GM12874 (cell line): Measurements from ENCODE around the gene MVD.
A peak's percentile ranks its signal among the peaks of the same experiment; 100 is the strongest.

Experiments
- TF ChIP-seq, protein P1 (sequence below): IDR thresholded peaks from 2 replicates; pipeline ENCODE4 v1.5.1; 2011; ENCODE audit warnings: low read depth, mild to moderate bottlenecking, control low read depth, low read length, moderate library complexity; ENCODE audit not compliant: insufficient read depth

Gene MVD

DNA sequence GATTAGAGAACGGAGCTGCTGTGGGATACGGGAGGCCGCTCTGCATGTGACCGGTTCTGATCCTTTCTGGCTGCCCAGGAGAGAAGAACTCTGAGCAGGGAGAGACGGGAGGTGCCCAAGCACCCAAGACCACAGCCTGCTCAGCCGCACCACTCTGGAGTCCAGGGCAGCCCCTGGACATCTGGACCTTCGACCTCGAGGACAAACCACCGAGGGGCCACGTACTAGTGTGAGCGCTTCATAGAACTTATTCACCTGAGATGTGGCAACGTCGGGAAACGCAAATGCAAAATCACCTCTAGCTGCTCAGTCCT is 37.4 kb upstream of the MVD start:
- TF ChIP-seq, protein P1, sequence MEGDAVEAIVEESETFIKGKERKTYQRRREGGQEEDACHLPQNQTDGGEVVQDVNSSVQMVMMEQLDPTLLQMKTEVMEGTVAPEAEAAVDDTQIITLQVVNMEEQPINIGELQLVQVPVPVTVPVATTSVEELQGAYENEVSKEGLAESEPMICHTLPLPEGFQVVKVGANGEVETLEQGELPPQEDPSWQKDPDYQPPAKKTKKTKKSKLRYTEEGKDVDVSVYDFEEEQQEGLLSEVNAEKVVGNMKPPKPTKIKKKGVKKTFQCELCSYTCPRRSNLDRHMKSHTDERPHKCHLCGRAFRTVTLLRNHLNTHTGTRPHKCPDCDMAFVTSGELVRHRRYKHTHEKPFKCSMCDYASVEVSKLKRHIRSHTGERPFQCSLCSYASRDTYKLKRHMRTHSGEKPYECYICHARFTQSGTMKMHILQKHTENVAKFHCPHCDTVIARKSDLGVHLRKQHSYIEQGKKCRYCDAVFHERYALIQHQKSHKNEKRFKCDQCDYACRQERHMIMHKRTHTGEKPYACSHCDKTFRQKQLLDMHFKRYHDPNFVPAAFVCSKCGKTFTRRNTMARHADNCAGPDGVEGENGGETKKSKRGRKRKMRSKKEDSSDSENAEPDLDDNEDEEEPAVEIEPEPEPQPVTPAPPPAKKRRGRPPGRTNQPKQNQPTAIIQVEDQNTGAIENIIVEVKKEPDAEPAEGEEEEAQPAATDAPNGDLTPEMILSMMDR: no peak

DNA sequence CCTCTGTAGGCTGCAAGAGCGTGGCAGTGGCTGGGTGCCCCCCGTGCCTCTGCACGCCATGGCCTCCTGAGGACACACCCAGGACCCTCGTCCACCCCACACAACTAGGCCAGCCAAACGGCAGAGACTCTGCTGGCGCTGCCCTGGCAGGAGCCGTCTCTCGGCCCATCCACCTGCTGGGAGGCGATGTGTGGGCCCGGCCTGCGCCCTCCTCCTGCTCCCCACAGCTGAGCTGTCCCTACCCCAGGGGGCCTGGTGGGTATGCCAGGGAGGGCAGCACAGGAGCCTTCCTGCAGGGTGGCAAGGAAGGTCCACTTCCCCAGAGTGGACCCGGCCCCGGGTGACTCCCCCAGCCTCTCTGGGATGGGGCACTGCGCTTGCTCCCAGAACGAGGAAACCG is 36.3 kb upstream of the MVD start:
- TF ChIP-seq, protein P1: no peak

DNA sequence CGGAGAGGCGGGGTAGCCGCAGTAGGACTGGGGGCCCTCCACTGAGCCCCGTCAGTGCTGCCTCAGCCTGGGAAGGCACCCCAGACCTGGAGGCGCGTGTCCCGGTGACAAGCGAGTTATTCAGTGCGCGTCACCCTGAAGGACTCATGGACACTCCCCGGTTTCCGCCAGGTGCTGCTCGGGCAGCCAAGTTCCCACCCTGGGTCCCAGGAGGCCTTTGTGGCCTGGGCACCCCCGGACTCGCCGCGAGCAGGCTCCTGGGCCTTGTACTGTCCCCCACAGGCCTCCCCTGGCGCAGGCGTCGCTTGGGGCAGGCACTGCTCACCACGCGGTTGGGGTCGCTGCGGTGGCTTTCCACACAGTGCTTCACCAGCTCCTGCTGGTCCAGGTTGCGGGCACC is 35.8 kb upstream of the MVD start:
- TF ChIP-seq, protein P1: no peak

DNA sequence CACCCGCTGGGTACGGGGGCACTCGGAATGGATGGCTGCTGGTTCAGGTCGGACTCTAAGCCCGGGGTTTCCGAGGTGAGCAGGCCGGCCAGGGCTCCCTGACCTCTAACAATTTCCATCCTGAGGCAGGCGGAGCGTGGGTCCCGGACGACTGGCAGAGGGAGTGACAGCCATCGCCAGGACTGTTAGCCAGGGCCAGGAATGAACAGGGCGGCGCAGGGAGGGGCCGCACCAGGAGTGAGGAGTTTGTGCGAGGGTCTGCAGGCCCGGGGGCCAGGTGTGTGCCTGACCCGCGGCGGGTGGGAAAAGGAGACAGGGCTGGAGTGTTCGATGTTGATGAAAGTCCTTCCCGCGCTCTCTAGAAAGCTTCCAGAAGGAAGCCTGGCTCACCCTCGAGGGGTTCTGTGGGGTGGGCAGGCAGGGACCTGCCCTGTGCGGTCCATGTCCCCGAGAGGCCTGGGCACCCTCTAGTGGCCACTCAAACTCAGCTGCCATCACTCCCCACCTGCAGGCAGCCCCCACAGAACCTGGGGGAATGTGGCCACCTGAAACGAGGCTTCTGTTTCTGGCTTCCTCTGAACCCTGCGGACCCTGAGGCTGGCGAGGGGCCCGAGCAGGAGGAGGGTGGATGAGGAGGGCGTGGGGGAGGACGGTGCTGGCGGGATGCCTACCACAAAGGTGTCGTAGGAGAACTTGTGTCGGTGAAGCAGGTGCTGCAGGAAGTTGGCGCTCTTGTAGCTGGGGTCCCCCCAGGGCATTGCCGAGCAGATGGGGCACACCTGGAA is 35.1 kb upstream of the MVD start:
- TF ChIP-seq, protein P1: peak; percentile 42

DNA sequence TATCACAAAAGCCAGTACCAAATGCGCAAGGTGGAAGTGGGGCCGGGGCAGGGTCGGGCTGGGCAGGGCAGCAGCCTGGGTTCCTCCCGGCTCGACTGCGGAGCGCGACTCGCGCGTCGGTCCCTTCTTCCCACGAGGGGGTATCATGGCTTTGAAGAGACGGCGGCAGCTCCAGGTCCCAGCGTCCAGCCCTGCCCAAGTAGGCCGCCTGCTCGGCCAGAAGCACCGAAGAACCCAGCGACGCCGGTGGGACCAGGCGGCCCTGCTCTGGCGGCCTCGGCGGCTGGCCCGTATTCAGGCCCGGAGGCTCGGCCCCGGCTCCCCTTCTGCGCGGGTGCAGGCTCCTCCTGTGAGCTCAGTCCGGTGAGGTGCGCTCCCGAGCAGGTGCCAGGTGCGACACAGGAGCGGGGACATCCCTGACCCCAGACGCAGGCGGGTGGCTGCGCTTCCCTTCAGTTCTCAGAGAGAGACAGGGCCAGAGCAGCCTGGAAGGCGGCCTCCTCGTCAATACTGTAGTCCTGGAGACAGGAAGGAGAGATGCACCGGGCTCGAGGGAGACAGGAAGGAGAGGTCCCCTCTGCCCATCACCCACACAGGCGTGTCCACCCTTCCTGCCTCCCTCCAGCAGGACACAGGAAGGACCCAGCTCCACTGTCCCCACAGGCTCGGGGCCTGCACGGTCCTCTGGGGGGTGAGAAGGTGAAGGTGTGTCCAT is 34.4 kb upstream of the MVD start:
- TF ChIP-seq, protein P1: no peak

DNA sequence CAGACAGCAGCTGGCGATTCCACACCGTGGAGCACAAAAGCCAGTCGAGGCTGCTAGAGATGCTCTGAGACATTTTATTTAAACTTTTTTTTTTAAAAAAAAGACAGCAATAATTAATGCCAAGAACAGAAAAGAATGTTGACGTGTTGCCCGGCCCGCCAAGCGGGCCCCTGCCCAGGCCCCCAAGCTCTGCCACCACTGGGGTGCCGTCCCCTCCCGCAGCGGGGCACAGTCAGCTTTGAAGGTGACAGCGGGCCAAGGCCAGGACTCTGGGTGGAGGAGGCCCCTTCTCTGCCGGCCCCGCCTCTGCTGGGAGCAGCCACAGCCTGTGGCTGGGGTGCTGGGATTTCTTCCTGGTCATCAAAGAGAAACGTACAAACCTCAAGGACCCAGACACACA is 33.5 kb upstream of the MVD start:
- TF ChIP-seq, protein P1: no peak

DNA sequence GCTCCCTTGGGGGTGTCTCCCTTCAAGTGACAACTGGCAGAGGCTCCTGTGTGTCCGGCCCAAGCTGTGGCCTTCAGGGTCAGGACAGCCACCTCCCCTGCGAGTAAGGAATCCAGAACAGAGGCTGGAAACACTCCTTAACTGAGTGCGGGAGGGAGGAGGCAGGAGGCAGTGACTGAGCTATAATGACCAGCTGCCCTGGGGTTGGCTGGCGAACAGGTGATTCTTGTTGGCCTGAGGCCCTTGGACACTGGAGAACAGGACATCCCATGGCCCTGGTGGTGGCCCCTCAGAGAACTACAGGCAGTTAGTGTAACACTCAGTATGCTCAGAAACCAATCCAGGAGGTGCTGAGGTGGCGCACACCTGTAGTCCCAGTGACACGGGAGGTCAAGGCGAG is 32.9 kb upstream of the MVD start:
- TF ChIP-seq, protein P1: no peak
